SJSA1 (cell line): ENCODE measurements around the gene GCLC. TPM values are rescaled to one million over a fixed set of nuclear protein-coding genes. Genes with fewer than 3 reads are reported as not detected.

Experiments used
- DNase-seq, 2 experiments: peaks; one replicate each; pipeline ENCODE4 v3.0.0-alpha.2; 2015 to 2020; ENCODE audit warnings: low spot score in 2 of 2, low read depth in 1 of 2
- H3K27ac ChIP-seq: fragments of 250-450 bp; sonication (Bioruptor Pico); 2 replicates; pipeline ENCODE4 v1.5.1; 2020; ENCODE audit warnings: mild to moderate bottlenecking, moderate library complexity
- H3K27me3 ChIP-seq: fragments of 250-450 bp; sonication (Bioruptor Pico); replicated peaks from 2 replicates; pipeline ENCODE4 v1.5.1; 2020; ENCODE audit warnings: mild to moderate bottlenecking, moderate library complexity
- H3K36me3 ChIP-seq: fragments of 250-450 bp; sonication (Bioruptor Pico); 2 replicates; pipeline ENCODE4 v1.5.1; 2020; ENCODE audit warnings: mild to moderate bottlenecking
- H3K4me1 ChIP-seq: fragments of 250-450 bp; sonication (Bioruptor Pico); replicated peaks from 2 replicates; pipeline ENCODE4 v1.6.1; 2021; ENCODE audit warnings: mild to moderate bottlenecking
- H3K4me3 ChIP-seq: fragments of 250-450 bp; sonication (Bioruptor Pico); 2 replicates; pipeline ENCODE4 v1.5.1; 2020; ENCODE audit warnings: mild to moderate bottlenecking
- H3K9me3 ChIP-seq: fragments of 250-450 bp; sonication (Bioruptor Pico); replicated peaks from 2 replicates; pipeline ENCODE4 v1.5.1; 2020; ENCODE audit warnings: mild to moderate bottlenecking
- total RNA-seq: library from RNA; depleted of rRNA; stranded (reverse); fragments of >200 nt; shearing (Covaris generic); gene quantifications from 2 replicates; pipeline ENCODE4 v1.2.3, GENCODE V29; 2014; rRNA removed

GCLC gene
- total RNA-seq, 1 experiment from 2014 or later, result 25.8 TPM

DNA sequence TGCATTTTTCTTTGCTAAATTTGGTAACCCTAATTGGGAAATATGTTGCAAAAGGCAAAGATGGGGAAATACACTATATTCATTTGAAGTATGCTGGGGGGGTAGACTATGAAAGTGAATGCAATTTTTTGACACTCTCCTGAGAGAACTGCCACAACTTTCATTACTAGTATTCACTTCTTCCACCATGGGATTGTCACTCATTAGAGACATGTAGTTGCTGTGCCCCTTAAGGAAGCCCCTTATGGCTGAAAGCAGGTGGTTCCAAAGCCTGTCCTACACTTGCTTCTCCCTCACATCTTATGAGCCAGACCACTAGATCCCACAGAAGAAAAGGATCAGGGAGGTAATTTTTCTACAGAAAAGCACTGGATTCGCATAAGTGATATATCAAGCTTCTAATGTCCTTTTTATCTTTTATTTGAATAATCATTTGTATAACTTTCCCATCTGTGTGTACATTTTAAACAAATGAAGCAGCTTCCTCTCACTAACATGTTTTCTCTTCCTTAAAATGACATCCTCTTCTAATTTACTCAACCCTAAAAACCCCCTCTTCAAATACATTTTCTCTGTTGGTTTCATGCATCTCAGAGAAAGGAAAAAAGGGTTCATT is 83.8 kb downstream of the GCLC start:
- Histone ChIP-seq H3K9me3 (no peaks in the 10 kb centered on the region; the same call in 1 of the 2 replicates), H3K4me1 (no peaks in the 10 kb centered on the region), H3K4me3 (no peak overlapping the region), H3K27me3 (no peaks in the 10 kb centered on the region; the same call in 1 of the 2 replicates), H3K27ac (no peak overlapping the region), H3K36me3 (no peaks in the 10 kb centered on the region)
- DNase-seq, result no peak

DNA sequence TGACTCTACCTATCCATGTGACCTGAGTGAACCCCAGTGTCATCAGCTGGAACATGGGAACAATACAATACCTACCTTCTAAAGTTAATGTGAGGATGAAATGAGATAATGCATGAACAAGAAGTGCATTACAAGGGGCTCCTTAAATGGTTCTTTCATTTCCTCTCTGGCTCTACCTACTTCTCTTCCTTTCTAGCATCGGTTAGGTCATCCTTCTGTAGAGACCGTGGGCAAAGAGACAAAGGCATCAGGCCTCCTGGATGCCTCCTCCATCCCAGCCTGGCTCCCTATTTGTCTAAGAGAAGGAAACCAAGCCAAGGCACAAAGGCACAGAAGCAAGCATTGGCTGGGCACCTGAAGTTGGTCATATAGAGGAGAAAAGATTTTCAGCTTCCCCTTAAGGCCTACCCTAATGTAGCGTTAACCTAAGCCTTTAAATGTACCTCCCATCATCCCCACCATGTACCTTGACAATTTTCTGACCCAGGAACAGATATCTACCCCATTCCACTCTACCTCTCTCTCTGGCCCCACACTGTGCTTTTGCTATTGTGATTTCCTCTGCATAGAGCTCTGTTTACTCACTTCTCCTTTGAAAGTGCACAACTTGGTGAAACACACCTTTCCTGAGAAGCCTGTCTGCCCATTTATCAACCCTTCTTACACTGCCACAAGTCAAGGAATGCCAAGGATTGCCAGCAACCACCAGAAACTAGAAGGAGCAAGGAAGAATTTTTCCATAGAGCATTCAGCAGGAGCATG is 86.6 kb downstream of the GCLC start:
- H3K4me1 ChIP-seq, result no peaks in the 10 kb centered on the region
- H3K27me3 ChIP-seq, result no peaks in the 10 kb centered on the region; the same call in 1 of the 2 replicates
- no peaks in the 10 kb centered on the region for H3K36me3 ChIP-seq
- no peak for DNase-seq
- no peak overlapping the region for H3K4me3 ChIP-seq
- no peaks in the 10 kb centered on the region; the same call in 1 of the 2 replicates for H3K9me3 ChIP-seq
- no peak overlapping the region for H3K27ac ChIP-seq

DNA sequence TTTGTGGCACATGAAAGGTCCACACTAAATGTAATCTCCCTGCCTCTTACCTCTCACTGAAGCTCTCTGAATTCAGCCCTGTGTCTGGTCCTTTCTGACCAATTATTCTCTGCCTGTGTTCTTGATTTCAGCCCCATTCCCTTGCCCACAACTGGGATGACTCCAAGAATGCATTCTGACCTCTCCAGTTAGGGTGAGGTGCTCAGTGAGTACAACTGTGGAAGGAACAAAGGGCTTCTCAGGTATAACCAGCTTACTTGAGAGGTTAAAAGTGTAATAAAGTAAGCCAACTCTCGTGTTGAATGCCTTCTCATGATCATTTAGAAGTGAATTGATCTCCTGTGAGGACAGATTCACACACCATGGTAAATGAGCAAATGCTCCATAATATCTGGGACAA is 88.1 kb downstream of the GCLC start:
- Histone ChIP-seq H3K4me1 (no peaks in the 10 kb centered on the region), H3K27me3 (no peaks in the 10 kb centered on the region; the same call in 1 of the 2 replicates), H3K36me3 (no peaks in the 10 kb centered on the region), H3K4me3 (no peak overlapping the region), H3K27ac (no peak overlapping the region), H3K9me3 (no peaks in the 10 kb centered on the region; the same call in 1 of the 2 replicates)
- no peak for DNase-seq

DNA sequence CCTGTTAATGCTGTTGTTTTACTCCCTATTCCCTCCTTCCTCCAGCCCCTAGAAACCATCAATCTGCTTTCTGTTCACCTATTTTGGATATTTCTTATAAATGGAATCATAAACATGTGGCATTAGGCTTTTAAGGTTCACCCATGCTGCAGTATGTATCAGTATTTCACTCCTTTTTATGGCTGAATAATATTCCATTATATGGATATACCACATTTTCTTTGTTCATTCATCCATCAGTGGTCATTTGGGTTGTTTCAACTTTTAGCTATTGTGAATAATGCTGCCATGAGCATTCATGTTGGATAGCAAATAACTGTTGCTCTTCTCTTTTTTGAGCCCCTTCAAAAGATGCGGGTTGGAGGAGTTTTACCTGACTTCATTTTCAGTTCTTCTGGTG is 89.2 kb downstream of the GCLC start:
- Histone ChIP-seq H3K36me3 (no peaks in the 10 kb centered on the region), H3K9me3 (no peaks in the 10 kb centered on the region; the same call in 1 of the 2 replicates), H3K27me3 (no peaks in the 10 kb centered on the region; the same call in 1 of the 2 replicates), H3K4me1 (no peaks in the 10 kb centered on the region), H3K4me3 (no peak overlapping the region), H3K27ac (no peak overlapping the region)
- no peak for DNase-seq

DNA sequence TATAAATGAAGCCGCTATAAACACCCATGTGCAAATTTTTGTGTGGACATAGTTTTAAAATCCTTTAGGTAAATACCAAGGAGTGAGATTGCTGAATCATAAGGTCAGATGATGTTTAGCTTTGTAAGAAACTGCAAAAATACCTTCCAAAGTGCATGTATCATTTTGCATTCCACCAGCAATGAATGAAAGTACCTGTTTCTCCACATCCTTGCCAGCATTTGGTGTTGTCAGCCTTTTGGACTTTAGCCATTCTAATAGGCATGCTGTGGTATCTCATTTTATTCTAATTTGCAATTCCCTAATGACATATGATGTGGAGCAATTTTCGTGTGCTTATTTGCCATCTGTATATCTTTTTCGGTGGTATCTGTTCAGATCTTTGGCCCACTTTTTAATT is 93.7 kb downstream of the GCLC start:
- H3K4me1 ChIP-seq, result no peaks in the 10 kb centered on the region
- no peaks in the 10 kb centered on the region; the same call in 1 of the 2 replicates for H3K27me3 ChIP-seq
- no peak overlapping the region for H3K4me3 ChIP-seq
- no peaks in the 10 kb centered on the region; the same call in 1 of the 2 replicates for H3K9me3 ChIP-seq
- DNase-seq, result no peak
- H3K27ac ChIP-seq, result no peak overlapping the region
- no peaks in the 10 kb centered on the region for H3K36me3 ChIP-seq

DNA sequence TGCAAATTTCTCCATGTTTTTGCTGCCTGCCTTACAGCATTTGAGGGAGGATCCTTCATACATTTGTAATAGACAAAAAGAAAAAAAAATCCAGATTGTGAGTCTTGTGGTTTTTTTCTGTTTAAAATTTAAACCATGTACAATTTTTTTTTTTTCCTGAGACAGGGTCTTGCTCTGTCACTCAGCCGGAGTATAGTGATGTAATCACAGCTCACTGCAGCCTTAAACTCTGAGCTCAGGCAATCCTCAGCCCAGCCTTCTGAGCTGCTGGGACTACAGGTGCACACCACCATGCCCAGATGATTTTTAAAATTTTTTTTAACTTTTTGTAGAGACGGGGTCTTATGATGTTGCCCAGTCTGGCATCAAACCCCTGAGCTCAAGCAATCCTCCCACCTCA is 97.0 kb downstream of the GCLC start:
- H3K27me3 ChIP-seq, result no peaks in the 10 kb centered on the region; the same call in 1 of the 2 replicates
- no peaks in the 10 kb centered on the region for H3K4me1 ChIP-seq
- H3K9me3 ChIP-seq, result no peaks in the 10 kb centered on the region
- H3K36me3 ChIP-seq, result no peaks in the 10 kb centered on the region
- DNase-seq, result no peak
- no peak overlapping the region for H3K4me3 ChIP-seq
- H3K27ac ChIP-seq, result no peak overlapping the region

Other genes with a start within 250 kb of the GCLC start
- gene ELOVL5, start 196.2 kb downstream of the GCLC start, total RNA-seq, result 78.5 and 112 TPM in 2 replicates
- 0.11 TPM in 1 of 2 replicates, not detected in the other for gene KLHL31, start 120.7 kb upstream of the GCLC start, total RNA-seq
- gene LRRC1, start 249.9 kb upstream of the GCLC start, total RNA-seq, result 11.7 and 16.4 TPM in 2 replicates